Body of pancreas (tissue), 4 donors: ENCODE results near the gene CGRRF1.

Source experiments
- POLR2A ChIP-seq, 3 donors: fragments of 450-650 bp; IDR thresholded peaks; one replicate each; pipeline ENCODE4 v1.6.1; 2016; ENCODE audit warnings: antibody characterized with exemption in 3 of 3, mild to moderate bottlenecking in 2 of 3
- TF ChIP-seq, protein P1 (sequence below), 7 experiments: fragments of 450-650 bp in 4 of 7; fragments of 200-600 bp in 3 of 7; sonication (generic) in 3 of 7; IDR thresholded peaks; one replicate each; pipeline ENCODE4 v1.5.1; 2016 to 2019; ENCODE audit warnings: antibody characterized with exemption in 7 of 7

DNA sequence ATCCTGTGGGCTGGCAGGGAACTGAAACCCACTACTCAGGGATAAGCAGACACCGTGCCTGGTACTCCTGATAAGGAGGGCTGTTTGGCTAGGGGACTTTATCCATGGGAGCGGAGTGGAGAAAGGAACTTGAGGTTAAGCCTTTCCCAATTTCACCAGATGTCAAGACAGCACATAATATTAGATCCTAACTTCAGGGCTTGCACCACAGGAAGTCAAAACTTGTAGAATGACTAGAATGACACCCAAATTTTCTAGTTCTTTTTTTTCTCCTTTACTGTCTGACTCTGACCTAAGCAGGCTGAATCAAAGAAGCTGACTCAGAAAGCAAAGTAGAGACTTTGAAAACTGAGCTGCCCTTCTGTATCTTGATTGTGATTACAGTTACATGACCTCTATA lies 7.1 kb upstream of the CGRRF1 start:
- TF ChIP-seq, protein P1, sequence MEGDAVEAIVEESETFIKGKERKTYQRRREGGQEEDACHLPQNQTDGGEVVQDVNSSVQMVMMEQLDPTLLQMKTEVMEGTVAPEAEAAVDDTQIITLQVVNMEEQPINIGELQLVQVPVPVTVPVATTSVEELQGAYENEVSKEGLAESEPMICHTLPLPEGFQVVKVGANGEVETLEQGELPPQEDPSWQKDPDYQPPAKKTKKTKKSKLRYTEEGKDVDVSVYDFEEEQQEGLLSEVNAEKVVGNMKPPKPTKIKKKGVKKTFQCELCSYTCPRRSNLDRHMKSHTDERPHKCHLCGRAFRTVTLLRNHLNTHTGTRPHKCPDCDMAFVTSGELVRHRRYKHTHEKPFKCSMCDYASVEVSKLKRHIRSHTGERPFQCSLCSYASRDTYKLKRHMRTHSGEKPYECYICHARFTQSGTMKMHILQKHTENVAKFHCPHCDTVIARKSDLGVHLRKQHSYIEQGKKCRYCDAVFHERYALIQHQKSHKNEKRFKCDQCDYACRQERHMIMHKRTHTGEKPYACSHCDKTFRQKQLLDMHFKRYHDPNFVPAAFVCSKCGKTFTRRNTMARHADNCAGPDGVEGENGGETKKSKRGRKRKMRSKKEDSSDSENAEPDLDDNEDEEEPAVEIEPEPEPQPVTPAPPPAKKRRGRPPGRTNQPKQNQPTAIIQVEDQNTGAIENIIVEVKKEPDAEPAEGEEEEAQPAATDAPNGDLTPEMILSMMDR (IDR thresholded peaks at IDR 0.05): no peak
- no peak for TF ChIP-seq POLR2A (IDR thresholded peaks at IDR 0.05)
